ENCODE results near the gene DNAAF2. TPM values are rescaled to one million over a fixed set of nuclear protein-coding genes. Genes with fewer than 3 reads are reported as not detected.
"Not testable (repeated sequence)": the region's sequence is repeated elsewhere in the genome, so short reads cannot be mapped to it uniquely, and the experiment has no call there.

DNAAF2 gene
- total and polyA plus RNA-seq, 2 of the 13 experiments (the other 11 are each of a cell fraction or from before 2014, with no cell fraction given) = 6.1 to 13.6 TPM

DNA sequence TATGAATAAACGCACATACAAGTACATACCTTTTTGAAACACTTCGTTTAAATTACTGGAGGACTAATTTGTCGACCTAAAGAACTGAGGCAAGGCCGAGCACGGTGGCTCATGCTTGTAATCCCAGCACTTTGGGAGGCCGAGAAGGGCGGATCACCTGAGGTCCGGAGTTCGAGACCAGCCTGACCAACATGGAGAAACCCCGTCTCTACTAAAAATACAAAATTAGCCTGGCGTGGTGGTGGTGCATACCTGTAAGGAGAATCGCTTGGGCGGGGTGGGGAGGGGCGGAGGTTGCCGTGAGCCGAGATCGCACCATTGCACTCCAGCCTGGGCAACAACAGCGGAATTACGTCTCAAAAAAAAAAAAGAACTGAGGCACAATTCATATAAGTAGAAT is 15.8 kb downstream of the DNAAF2 start:
- FAIRE-seq; in situ Hi-C loops (cut with HindIII; ENCODE audit: extremely low pct_ligation_motif_present, low pct_unique_long_range_greater_than_20kb); BruUV-seq (replicated peaks); CTCF ChIA-PET (ENCODE audit: low intra/inter-chr PET ratio, low total read pairs); DNase-seq (ENCODE audit: low spot score); intact Hi-C loops (cut with micrococcal nuclease; ENCODE audit: unreplicated experiment); H2AFZ ChIP-seq (ENCODE audit: low read length); ATAC-seq; H3K9me3 ChIP-seq (ENCODE audit: low read length); H3K27me3 ChIP-seq (ENCODE audit: control insufficient read depth in 1 of 2, insufficient read depth in 2 of 2, low read length in 2 of 2): not testable (repeated sequence)
- POLR2A ChIA-PET = interaction anchor here (3.4 kb wide), 1 partner anchor 21 kb away, joined by 62 read pairs; the partner anchor contains the start of gene LRR1
- Histone ChIP-seq H3K9ac (ENCODE audit: insufficient read depth, low read depth, low read length) (peak overlapping the region; percentile 96), H3K4me1 (ENCODE audit: insufficient read depth, low read length) (peaks cover 59% of the 10 kb centered on the region), H3K27ac (ENCODE audit: extremely low read length, insufficient read depth, low read length) (peak overlapping the region; percentile 94), H3K79me2 (ENCODE audit: insufficient read depth, low read length) (peaks cover 58% of the 10 kb centered on the region), H3K4me2 (ENCODE audit: low read depth, low read length) (peak overlapping the region; percentile 74), H3K4me3 (replicated peaks in 1 of 3; ENCODE audit: insufficient read depth in 1 of 3, low read depth in 2 of 3, low read length in 3 of 3) (peak overlapping the region; percentile 79 to 92 (median 92)), H3K36me3 (replicated peaks in 1 of 2; ENCODE audit: control insufficient read depth in 1 of 2, insufficient read depth in 2 of 2, low read length in 2 of 2) (peaks cover 0 to 14% of the 10 kb centered on the region in 2 experiments; a peak in 2 of 5 replicates), H4K20me1 (ENCODE audit: insufficient read depth, low read length) (peaks cover 12% of the 10 kb centered on the region)
- WGBS (ENCODE audit: low lambda C conversion rate) = 26% methylated on average over 19 of the region's 19 CpGs
- TF ChIP-seq SP2 (CRISPR knock-in tag; IDR thresholded peaks at IDR 0.05) = 0 out of 2 replicates have a peak, but pooled peaks have one; percentile 28

DNA sequence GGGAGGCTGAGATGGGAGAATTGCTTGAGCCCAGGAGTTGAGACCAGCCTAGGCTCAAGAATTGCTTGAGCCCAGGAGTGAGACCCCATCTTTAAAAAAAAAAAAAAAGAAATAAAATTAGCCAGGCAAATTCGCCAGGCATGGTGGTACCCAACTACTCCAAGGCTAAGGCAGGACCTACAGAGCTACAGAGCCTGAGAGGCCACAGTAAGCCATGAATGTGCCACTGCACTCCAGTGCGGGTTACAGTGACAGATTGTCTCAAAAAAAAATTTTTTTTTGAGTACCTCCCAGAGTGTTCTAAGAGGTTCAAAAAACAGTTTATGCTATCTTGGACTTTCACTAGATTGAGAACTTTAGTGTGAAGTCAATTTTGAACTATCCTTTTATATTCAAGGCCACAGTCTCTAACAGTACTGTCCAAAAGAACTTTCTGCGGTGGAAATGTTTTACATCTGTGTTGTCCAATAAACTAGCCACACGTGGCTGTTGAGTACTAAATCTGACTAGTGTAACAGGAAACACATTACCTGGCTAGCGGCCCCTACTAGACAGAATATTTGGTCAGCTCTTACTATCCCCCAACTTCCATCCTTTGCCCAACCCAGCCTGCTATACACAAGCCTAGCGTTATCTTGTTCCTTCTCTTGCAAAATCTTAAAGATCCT is 17.1 kb downstream of the DNAAF2 start:
- no peak overlapping the region; the same call in 1 of the 2 replicates for H3K4me2 ChIP-seq (ENCODE audit: low read depth, low read length)
- H4K20me1 ChIP-seq (ENCODE audit: insufficient read depth, low read length) = peaks cover 12% of the 10 kb centered on the region
- no peak for FAIRE-seq
- H2AFZ ChIP-seq (ENCODE audit: low read length) = no peak overlapping the region
- ATAC-seq = no peak
- H3K27ac ChIP-seq (ENCODE audit: extremely low read length, insufficient read depth, low read length) = no peak overlapping the region
- no peak overlapping the region for H3K9ac ChIP-seq (ENCODE audit: insufficient read depth, low read depth, low read length)
- no peak for DNase-seq (ENCODE audit: low spot score)
- peaks cover 0 to 14% of the 10 kb centered on the region in 2 experiments; a peak in 2 of 5 replicates for H3K36me3 ChIP-seq (replicated peaks in 1 of 2; ENCODE audit: control insufficient read depth in 1 of 2, insufficient read depth in 2 of 2, low read length in 2 of 2)
- H3K27me3 ChIP-seq (ENCODE audit: control insufficient read depth in 1 of 2, insufficient read depth in 2 of 2, low read length in 2 of 2) = no peaks in the 10 kb centered on the region; a peak in 1 of 5 replicates
- TF ChIP-seq ZNF501 (CRISPR knock-in tag; IDR thresholded peaks at IDR 0.05) (no peak), RBM22 (optimal IDR thresholded peaks at IDR 0.05; ENCODE audit: low read length) (peak; percentile 44), ZNF556 (CRISPR knock-in tag; IDR thresholded peaks at IDR 0.05; ENCODE audit: borderline replicate concordance) (no peak), ZNF101 (CRISPR knock-in tag; IDR thresholded peaks at IDR 0.05; ENCODE audit: borderline replicate concordance, low read depth) (no peak), MBD4 (IDR thresholded peaks at IDR 0.05; ENCODE audit: borderline replicate concordance, low read length) (0 out of 2 replicates have a peak, but pooled peaks have one; percentile 30), AHR (CRISPR knock-in tag; IDR thresholded peaks at IDR 0.05) (no peak)
- TF ChIP-seq, protein P1, sequence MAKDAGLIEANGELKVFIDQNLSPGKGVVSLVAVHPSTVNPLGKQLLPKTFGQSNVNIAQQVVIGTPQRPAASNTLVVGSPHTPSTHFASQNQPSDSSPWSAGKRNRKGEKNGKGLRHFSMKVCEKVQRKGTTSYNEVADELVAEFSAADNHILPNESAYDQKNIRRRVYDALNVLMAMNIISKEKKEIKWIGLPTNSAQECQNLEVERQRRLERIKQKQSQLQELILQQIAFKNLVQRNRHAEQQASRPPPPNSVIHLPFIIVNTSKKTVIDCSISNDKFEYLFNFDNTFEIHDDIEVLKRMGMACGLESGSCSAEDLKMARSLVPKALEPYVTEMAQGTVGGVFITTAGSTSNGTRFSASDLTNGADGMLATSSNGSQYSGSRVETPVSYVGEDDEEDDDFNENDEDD (CRISPR knock-in tag; IDR thresholded peaks at IDR 0.05; ENCODE audit: borderline replicate concordance) = no peak
- TF ChIP-seq, protein P2, sequence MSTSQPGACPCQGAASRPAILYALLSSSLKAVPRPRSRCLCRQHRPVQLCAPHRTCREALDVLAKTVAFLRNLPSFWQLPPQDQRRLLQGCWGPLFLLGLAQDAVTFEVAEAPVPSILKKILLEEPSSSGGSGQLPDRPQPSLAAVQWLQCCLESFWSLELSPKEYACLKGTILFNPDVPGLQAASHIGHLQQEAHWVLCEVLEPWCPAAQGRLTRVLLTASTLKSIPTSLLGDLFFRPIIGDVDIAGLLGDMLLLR (CRISPR knock-in tag; IDR thresholded peaks at IDR 0.05) = no peak
- TF ChIP-seq, protein P3, sequence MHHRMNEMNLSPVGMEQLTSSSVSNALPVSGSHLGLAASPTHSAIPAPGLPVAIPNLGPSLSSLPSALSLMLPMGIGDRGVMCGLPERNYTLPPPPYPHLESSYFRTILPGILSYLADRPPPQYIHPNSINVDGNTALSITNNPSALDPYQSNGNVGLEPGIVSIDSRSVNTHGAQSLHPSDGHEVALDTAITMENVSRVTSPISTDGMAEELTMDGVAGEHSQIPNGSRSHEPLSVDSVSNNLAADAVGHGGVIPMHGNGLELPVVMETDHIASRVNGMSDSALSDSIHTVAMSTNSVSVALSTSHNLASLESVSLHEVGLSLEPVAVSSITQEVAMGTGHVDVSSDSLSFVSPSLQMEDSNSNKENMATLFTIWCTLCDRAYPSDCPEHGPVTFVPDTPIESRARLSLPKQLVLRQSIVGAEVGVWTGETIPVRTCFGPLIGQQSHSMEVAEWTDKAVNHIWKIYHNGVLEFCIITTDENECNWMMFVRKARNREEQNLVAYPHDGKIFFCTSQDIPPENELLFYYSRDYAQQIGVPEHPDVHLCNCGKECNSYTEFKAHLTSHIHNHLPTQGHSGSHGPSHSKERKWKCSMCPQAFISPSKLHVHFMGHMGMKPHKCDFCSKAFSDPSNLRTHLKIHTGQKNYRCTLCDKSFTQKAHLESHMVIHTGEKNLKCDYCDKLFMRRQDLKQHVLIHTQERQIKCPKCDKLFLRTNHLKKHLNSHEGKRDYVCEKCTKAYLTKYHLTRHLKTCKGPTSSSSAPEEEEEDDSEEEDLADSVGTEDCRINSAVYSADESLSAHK (CRISPR knock-in tag; IDR thresholded peaks at IDR 0.05; ENCODE audit: borderline replicate concordance) = no peak
- CTCF ChIA-PET (ENCODE audit: low intra/inter-chr PET ratio, low total read pairs) = no interaction called here
- WGBS (ENCODE audit: low lambda C conversion rate) = 87% methylated on average over 6 of the region's 6 CpGs
- H3K9me3 ChIP-seq (ENCODE audit: low read length) = no peaks in the 10 kb centered on the region
- intact Hi-C loops (cut with micrococcal nuclease; ENCODE audit: unreplicated experiment) (no loop called here), in situ Hi-C loops (cut with HindIII; ENCODE audit: extremely low pct_ligation_motif_present, low pct_unique_long_range_greater_than_20kb) (no loop called here)
- peaks cover 46% of the 10 kb centered on the region for H3K4me1 ChIP-seq (ENCODE audit: insufficient read depth, low read length)
- BruUV-seq (replicated peaks) = no TSS peak
- POLR2A ChIA-PET = interaction anchor here (0.6 to 0.9 kb wide), 2 partner anchors 19 to 32 kb away, joined by 3 to 4 read pairs; partner anchors contain the start of genes LRR1 and RPS29
- no peak overlapping the region for H3K4me3 ChIP-seq (replicated peaks in 1 of 3; ENCODE audit: insufficient read depth in 1 of 3, low read depth in 2 of 3, low read length in 3 of 3)
- H3K79me2 ChIP-seq (ENCODE audit: insufficient read depth, low read length) = peaks cover 50% of the 10 kb centered on the region
